Middle frontal gyrus (tissue), 1 donor: ENCODE data around the gene SLC25A44.
"Not testable (repeated sequence)": the region's sequence is repeated elsewhere in the genome, so short reads cannot be mapped to it uniquely, and the experiment has no call there.

Experiments
- DNase-seq: peaks from one replicate; pipeline ENCODE4 v3.0.0-alpha.2; 2015; ENCODE audit warnings: low spot score; ENCODE audit errors: extremely low spot score

The SLC25A44 gene

DNA sequence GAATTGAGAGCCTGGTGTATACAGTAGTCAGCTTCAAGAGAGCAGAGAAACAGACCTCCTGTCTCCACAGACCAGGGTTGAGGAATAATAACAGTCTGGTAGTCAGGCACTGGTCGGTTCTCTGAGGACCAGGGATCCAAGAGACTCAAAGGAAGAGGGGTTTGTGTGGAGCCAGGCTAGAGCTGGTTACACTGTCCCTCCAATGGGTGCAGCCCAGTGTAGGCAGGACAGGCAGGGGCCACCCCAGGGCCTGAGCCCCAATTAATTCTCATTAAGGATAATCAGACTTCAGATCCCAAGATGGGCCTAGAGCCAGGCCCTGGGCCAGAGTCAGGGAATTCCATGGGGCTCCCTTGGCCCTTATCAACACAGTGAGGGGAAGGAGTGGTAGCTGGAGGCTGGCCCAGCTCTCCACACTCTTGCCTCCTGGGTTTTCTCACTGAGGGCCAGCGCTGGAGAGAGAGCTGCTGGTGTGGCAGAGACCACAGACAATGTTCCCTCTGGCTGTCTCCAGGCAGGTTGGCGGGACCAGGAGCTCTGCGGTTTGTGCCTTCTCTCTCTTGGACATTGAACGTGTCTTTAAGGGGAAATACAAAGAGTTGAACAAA is 31.4 kb upstream of the SLC25A44 start:
- DNase-seq: no peak

DNA sequence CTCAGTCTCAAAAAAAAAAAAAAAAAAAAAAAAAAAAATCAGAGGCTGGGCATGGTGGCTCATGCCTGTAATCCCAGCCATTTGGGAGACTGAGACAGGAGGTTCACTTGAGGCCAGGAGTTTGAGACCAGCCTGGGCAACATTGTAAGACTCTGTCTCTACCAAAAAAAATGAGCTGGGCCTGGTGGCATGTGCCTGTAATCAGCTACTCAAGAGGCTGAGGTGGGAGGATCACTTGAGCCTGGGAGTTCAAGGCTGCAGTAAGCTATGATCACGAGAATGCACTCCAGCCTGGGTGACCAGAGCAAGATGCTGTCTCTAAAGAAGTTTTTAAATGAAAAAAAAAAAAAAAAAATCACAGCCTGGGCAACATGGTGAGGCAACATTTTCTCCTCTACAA is 30.2 kb upstream of the SLC25A44 start:
- no peak for DNase-seq

DNA sequence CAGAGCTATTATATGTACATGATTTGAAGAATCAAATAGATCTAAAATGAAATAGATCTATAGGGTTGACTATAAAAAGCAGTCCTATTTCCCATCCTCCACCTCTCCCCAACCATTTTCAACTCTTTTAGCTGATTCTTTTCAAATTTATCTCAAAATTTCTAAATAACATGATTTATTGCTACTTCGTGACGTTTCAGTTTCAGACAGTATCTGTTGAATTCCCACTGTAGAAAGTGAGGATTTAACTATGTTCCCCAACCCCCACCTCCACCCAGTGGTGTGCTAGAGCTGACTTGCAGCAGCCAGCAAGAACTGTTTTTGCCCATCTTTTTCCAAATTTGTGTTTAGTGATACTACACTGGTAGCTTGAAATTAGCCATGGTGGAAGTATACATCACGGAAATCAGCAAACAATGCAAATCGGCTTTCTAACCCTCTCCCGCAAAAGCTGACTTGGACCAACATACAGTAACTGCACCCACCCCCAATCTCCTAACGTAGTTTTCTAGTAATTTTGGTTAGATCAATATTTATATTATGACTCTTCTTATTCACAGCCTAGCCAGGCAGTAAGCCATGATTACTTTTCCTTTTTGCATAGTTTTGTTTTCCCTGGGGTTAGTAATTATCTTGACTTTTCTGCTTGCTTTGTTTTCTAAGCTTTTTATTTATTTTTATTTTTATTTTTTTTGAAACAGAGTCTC is 29.6 kb upstream of the SLC25A44 start:
- no peak for DNase-seq

DNA sequence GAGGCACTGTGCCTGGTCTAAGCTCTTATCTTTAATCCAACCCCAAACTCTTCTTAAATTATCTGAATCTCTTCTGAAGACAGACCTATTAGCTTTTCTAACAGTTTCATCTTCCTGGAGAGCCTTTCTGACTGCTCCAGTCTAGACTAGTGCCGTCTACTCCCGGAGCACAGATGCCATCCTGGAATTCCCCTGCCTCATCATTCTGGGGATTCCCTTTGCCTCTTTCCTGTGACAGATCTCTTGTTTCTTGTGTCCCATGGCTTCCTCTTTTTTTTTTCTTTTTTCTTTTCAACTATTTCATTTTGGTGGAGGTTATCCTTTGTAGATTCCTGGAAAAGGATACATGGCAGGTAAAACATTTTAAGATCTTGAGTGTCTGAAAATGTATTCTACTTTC is 28.8 kb upstream of the SLC25A44 start:
- DNase-seq: no peak

DNA sequence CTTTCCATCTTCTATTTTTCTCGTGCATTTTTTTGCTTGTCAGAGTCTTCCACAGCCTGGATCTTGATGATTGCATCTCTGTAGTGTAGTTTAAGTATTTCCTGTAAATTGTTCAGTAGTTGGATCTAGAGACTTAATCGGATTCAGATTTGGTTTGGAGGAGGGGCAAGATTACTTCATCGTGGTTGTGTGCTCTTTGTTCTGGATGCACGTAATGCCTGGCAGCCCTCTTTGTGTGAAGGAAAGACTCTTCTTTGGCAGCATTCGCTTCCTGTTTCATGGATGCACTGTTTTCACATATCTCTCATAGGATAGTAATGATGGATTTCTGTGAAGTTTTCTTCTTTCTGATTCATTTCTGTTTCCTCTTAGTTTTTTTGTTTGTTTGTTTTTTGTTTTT is 26.4 kb upstream of the SLC25A44 start:
- DNase-seq: no peak

DNA sequence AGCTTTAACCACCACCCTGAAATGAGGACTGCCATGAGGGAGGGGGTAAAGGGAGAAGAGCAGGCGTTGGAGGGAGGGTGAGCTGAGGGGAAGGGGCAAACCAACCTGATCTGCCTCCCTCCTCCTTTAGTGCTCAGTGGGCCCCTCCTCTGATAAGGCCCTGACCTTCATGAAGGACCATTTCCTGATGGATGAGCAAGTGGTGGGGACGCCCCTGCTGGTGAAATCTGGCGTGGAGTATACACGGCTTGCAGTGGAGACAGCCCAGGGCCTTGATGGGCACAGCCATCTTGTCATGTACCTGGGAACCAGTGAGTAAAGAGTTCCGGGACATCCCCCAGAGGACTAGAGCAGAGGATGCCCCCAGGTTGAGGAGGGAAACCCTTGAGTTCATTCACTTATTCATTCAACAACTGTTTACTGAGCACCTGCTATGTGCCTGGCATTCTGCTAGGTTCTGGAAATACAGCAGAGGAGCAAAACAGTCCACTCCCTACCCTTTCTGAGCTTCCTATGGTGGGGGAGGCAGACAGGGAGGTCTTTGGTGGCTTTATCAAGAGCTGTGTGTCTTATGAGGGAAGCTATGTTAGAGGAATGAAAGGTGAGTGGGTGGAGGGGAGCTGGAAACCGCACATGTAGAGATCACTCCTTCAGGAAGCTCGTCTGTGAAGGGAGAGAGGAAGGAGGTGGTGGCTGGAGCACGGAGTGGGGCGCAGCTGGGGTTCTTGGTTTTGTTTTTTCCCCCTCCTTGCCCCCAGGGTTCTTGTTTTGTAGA is 21.0 kb upstream of the SLC25A44 start:
- no peak for DNase-seq

DNA sequence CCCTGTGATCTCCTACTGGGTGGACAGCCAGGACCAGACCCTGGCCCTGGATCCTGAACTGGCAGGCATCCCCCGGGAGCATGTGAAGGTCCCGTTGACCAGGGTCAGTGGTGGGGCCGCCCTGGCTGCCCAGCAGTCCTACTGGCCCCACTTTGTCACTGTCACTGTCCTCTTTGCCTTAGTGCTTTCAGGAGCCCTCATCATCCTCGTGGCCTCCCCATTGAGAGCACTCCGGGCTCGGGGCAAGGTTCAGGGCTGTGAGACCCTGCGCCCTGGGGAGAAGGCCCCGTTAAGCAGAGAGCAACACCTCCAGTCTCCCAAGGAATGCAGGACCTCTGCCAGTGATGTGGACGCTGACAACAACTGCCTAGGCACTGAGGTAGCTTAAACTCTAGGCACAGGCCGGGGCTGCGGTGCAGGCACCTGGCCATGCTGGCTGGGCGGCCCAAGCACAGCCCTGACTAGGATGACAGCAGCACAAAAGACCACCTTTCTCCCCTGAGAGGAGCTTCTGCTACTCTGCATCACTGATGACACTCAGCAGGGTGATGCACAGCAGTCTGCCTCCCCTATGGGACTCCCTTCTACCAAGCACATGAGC is 17.2 kb upstream of the SLC25A44 start:
- no peak for DNase-seq

DNA sequence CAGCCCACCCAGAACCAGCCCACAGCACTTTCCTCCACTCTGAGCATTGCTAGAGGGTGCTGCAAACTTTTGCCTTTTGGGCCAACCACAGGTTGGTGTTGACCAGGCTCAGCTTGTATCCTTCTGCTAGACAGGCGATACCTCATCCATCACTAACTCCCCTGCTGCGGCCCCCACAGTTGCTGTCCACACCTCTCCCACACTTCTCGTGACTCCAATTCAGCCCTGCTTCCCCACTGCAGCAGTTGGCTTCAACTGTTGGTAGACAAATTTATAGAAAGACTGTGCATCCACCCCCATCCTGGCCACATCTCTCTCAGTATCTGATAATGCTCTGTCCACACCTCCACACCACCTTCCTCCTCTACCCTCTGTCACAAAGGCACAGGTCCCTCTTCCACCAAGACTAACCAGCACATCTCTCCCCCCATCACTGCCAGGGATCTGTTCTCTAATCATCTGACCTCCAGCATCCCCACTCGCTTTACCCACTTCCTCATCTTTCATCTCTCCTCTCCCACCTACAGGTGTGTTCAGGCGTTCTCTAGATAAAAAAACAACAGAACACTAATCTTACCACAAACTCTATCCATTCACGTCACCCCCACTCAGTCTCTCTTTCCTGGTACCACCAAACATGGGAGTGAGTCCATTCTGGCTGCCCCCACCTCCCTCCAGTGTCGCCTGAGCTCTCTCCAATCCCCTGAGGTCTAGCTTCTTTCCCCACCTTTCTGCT is 15.8 kb upstream of the SLC25A44 start:
- DNase-seq: no peak

DNA sequence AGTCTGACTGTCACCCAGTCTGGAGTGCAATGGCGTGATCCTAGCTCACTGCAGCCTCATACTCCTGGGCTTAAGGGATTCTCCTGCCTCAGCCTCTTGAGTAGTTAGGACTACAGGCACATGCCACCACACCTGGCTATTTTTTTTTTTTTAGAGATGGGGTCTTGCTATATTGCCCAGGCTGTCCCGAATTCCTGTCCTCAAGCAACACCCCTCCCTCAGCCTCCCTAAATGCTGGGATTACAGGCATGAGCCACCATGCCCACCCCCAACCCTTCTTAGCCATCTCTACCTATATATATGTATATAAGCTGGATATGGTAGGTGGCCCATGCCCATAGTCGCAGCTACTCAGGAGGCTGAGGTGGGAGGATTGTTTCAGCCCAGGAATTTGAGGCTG is 13.4 kb upstream of the SLC25A44 start:
- no peak for DNase-seq

DNA sequence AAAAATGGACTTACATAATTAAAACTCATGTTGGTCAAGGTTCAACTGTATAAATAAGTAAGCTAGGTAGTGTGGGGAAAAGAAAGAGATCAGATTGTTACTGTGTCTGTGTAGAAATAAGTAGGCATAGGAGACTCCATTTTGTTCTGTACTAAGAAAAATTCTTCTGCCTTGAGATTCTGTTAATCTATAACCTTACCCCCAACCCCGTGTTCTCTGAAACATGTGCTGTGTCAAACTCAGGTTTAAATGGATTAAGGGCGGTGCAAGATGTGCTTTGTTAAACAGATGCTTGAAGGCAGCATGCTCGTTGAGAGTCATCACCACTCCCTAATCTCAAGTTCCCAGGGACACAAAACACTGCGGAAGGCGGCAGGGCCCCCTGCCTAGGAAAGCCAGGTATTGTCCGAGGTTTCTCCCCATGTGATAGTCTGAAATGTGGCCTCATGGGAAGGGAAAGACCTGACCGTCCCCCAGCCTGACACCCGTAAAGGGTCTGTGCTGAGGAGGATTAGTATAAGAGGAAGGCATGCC is 12.4 kb upstream of the SLC25A44 start:
- DNase-seq: not testable (repeated sequence)

DNA sequence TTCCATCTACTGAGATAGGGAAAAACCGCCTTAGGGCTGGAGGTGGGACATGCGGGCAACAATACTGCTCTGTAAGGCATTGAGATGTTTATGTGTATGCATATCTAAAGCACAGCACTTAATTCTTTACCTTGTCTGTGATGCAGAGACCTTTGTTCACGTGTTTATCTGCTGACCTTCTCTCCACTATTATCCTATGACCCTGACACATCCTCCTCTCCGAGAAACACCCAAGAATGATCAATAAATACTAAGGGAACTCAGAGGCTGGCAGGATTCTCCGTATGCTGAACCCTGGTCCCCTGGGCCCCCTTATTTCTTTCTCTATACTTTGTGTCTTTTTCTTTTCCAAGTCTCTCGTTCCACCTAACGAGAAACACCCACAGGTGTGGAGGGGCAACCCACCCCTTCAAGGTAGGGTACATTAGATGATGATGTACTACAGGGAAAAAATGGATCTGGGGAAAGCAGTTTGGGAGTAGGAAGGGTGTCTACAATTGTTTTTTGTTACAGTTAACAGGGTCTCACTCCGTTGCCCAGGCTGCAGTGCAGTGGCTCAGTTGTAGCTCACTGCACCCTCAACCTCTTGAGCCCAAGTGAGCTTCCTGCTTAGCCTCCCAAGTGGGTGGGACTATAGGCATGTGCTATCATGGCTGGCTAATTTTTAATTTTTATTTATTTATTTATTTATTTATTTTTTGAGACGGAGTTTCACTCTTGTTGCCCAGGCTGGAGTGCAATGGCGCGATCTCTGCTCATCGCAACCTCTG is 11.7 kb upstream of the SLC25A44 start:
- not testable (repeated sequence) for DNase-seq

DNA sequence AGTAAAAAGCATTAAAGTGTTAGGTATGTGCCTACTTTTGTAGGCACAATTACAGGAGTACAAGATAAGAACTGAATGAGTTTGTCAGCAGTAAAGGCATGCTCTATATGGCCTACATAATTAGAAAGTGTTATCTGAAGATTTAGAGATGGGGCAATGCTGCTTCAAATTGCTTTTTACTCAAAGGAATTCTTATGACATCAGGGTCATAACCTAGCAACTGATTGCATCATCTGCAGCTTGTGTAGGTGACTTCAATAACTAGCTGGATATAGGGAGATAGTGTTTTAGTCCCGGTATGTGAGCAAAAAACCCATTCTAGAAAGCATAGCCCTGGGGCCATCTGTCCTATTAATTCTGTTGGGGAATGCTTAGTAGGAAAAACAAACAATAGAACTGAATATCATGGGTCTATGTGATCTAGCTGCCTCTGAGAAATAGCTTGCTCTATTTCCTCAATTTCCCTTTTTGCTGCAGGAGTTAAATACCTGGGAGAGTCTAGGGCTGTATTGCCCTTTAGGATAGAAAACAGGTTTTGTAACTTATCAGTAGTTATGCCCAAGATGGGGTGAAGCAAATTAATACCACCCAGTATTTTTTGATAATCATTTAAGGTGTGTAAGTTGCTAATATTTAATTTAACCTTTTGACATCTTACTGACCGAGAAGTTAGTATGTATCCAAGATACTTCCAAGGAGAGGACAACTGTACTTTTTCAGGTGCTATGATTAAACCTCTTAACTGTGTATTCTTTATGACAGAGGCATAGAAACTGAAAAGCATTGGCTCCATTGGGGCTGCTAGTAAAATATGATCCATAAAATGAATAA is 7.3 kb upstream of the SLC25A44 start:
- not testable (repeated sequence) for DNase-seq

DNA sequence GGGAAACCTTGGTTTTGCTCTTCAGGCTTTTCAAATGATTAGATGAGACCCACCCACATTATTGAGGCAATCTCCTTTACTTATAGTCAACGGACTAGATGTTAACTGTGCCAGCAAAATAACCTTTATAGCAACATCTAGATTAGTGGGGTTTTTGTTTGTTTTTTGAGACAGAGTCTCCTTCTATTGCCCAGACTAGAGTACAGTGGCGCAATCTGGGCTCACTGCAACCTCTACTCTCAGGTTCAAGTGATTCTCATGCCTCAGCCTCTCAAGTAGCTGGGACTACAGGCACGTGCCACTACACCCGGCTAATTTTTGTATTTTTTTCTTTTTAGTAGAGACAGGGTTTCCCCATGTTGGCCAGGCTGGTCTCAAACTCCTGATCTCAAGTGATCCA is 3.6 kb upstream of the SLC25A44 start:
- DNase-seq: not testable (repeated sequence)

DNA sequence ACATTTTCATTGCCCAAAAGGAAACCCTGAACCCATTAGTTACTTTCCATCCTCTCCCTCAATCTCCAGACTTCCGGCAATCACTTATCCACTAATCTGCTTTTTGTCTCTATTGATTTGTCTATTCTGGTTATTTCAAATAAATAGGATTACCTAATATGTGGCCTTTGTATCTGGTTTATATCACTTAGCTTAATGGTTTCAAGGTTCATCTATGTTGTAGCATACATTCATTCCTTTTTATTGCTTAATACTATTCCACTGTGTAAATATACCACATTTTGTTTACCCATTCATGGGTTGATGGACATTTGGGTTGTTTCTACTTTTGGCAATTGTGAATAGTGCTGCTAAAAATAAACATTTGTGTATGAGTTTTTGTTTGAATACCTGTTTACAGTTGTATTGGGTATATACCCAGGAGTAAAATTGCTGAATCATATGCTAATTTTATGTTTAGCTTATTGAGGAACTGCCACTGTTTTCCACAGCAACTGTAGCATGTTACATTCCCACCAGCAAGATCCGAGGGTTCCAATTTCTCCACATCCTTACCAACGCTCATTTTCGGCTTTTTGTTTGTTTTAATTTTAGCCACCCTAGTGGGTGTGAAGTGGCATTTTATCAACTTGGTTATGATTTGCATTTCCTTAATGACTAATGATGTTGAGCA is 2.5 kb upstream of the SLC25A44 start:
- no peak for DNase-seq

DNA sequence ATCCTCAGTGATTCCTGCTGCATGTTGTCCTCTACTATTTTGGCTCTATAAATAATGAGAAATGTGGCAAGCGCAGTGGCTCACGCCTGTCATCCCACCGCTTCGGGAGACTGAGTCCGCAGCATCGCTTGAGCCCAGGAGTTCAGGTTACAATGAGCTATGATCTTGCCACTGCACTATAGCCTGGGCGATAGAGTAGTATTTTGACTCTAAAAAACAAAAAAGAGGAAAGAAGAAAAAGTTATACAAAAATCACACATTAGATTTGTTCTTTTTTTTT is 756 bp upstream of the SLC25A44 start:
- no peak for DNase-seq

DNA sequence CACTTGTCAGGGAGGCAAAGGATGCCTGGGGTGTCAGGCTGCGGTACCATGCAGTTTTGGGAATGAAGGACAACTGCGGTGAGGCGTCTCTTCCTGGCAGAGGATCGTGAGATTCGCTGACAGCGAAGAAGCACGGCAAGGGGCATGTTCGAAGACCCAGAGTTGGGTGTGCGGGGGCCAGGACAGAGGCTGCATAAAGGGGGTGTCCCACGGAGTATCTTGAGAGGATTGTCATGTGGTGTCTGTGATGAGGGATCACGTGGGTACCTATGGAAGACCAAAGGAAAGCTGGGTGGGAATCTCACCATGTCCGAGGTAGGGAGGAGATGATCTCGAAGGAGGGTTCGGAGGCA is 372 bp downstream of the SLC25A44 start:
- DNase-seq: no peak

DNA sequence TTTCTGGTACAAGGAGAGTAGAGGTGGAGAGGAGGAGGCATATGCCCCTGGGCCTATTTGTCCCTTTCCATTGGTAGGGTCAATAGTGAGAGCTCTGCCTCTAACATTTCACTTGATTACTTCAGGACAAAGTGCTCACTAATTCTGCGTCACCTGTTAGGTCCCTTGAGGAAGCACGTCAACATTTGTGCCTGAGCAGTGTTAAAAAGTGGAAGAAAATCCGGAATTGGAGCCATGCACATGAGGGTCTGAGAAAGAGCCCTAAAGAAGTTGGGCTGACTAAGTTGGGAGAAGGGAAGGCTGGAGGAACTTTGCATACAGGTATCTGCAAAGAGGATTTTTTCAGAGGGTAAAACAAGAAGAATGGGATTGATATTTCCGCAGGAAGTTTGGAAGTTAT is 1.9 kb downstream of the SLC25A44 start:
- DNase-seq: no peak

DNA sequence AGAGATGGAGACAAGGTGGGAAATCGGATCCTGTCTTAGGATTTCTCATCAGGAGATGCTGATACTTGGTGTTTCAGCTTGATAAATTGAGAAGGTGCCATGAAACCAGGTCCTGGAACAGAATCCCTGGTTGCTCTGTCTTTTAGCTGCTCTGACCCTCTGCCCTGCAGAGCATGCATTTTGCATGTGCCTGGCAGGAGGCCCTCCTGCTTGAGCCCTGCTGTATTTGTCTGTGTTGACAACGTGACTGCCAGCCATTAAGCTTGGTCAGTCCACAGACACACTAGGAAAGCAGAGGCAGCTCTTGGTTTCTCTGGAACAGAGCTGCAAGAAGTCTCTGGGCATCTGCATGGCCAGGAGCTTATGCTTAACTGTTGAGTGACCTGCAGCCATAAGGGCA is 2.5 kb downstream of the SLC25A44 start:
- no peak for DNase-seq

DNA sequence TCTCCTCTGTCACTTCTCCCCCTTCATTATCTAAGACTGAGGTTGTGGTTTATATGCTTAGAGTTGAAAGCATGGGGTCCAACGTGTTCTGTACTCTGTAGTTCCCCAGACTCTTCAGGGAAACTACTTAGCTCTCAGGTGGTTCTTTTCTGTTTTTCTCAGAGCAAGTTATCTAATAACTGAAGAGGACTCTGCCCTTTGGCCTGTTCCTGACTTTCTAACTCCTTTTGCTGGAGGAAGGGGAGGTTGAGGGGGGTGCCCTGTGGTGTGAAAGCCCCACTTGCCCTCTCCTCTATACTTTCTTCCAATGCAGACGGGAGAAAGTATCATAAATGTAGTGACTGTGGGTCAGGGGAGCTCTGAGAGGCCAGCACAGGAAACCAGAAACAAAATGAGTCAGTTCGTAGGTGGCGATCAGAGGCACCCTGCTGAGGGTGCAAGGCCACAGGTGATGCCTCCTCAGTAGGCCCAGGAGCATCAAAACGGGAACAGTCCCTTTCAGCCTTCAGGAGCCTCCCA is 5.0 kb downstream of the SLC25A44 start:
- no peak for DNase-seq
